Activated CD8-positive, alpha-beta memory T cell treated with anti-CD3 and anti-CD28 coated beads, Interleukin-2, amount 50 U/mL, for 24 hours (primary cell): ENCODE measurements around the gene ELP6.
A peak's percentile ranks its signal among the peaks of the same experiment; 100 is the strongest.
"Not testable (repeated sequence)": the region's sequence is repeated elsewhere in the genome, so short reads cannot be mapped to it uniquely, and the experiment has no call there.

Experiments used
- DNase-seq: peaks from one replicate; pipeline ENCODE4 v3.0.0-alpha.2; 2020; ENCODE audit errors: extremely low read depth

The ELP6 gene

DNA sequence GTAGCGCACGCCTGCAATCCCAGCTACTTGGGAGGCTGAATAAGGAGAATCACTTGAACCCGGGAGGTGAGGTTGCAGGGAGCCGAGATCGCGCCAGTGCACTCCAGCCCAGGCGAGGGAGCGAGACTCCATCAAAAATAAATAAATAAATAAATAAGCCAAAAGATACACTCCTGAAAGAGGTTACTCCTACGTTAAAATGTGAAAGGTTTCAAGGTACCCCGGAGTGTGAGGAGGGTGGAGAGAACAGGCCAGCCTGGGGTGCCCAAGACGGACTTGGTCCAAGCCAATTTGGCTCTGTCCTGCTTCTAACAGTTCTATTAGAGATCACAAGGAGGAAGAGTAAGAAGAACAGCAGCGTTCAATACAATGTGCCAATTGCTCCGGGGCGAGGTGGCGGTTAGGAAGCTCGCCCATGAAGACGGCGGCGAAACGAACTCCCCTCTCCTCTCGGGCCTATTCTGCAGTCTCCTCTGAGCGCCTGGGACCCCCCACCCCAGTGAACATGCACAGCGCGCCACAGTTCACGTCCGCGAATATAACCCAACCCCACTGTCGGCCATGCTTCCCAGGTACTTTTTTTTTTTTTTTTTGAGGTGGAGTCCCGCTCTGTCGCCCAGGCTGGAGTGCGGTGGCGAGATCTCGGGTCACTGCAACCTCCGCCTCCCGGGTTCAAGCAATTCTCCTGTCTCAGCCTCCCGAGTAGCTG, 942 bp downstream of the ELP6 start:
- DNase-seq, result no peak

DNA sequence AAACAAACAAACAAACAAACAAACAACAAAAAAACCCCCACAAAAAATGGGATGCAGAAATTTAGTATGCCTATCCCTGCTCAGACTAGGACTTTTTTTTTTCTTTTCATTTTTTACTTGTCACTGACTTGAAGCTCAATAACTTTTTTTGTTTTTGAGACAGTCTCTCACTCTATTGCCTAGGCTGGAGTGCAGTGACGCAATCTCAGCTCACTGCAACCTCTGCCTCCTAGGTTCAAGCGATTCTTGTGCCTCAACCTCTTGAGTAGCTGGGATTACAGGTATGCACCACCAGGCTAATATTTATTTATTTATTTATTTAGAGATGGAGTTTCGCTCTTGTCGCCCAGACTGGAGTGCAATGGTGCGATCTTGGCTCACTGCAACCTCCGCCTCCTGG, 8.2 kb downstream of the ELP6 start:
- not testable (repeated sequence) for DNase-seq

DNA sequence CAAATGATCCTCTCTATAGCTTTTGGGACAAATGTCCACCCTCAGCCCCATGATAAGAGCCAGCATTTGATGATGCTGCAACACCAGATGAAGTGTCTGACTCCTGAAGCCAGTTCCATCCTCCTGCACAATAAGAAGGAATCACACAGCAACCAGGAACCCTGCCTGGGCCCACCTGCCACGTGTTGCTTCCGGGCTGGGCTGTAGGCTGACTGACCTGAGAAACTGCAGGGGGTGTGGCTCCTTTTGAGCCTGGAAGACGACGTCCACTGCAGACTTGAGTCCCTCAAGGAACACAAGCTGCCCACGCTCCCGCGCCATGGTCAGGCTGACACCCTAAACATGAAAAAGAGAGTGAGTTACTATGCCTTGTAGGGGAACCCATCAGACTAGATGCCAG, 9.4 kb downstream of the ELP6 start:
- DNase-seq, result no peak

DNA sequence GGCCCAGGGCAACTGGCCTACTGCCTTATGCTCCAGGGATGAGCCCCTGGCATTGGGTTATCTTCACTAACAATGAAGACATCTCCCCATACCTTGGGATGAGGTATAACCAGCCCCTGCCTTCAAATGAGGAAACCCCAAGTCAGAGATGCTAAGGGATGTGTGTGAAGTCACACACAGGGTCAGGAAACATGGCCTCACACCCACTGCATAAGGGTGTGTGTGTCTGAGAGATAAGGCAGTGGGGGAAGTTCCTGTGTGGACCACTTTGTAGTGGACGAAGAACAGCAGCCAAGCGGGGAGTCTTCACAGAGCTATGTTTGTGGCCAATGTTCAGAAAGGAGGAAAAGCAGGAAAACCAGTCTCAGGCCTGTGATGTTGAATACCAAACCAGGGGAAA, 10.5 kb downstream of the ELP6 start:
- DNase-seq, result no peak

DNA sequence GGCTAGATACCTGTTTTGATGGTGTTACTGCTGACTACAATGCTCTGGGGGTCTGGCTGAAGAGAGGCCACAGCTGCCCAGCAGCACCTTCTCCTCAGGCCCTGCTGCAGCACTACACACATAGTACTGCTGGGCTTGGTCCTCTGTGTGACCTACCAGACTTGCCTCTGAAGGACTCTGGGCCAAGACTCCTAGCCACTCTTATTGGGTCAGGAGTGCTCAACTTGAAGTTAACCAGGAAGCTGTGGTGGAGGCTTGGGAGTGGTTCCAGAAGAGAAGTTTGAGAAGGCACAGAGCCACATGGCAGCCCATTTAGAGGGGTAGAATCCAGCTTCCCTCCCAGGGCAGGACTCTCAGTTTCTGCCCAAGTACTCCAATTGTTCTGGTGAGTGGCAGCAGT, 16.6 kb downstream of the ELP6 start:
- no peak for DNase-seq

DNA sequence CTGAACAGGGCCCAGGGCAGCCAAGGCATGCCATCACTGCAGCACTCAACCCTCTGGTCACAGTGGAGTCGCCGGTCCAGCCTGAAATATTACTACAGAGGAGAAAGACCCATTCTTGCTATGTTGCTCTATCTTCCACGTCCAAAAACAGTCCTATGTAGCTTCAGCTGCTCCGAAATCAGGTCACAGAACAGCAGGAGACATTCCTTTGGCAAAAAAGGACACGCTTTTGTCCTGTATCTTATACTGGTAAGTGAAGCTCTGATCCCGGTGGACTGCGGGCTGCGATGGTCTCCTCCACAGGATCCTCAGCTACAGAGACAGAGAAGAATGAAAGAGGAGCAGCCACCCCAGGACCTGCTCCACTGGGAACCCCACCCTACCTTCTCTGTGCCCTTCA, 17.6 kb downstream of the ELP6 start:
- no peak for DNase-seq

DNA sequence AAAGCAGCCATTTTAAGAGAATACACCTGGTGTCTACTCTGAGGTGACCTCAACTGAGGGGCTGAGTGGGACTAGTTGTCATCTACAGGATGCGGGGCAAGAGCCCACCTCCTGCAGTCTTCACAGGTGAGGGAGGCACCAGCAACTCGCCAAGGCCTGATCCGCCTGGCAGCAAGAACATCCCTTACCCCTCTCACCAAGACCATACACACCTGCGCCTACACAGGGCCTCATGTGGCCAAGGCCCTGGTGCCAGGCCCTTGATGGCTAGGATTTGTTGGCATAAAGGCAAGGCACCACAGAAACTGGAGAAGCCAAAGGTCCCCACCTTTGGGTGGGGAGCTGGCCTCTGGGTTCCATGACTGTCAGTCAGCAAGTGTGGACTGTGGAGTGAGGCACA, 18.4 kb downstream of the ELP6 start:
- no peak for DNase-seq

DNA sequence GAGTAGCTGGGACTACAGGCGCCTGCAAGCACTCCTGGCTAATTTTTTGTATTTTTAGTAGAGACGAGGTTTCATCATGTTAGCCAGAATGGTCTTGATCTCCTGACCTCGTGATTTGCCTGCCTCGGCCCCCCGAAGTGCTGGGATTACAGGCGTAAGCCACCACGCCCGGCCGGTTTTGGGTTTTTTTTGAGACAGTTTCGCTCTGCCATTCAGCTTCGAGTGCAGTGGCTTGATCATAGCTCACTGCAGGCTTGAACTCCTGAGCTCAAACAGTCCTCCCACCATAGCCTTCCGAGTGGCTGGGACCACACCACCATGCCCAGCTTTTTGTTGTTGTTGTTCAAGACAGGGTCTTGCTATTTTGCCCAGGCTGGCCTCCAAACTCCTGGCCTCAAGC, 21.7 kb downstream of the ELP6 start:
- DNase-seq, result no peak

DNA sequence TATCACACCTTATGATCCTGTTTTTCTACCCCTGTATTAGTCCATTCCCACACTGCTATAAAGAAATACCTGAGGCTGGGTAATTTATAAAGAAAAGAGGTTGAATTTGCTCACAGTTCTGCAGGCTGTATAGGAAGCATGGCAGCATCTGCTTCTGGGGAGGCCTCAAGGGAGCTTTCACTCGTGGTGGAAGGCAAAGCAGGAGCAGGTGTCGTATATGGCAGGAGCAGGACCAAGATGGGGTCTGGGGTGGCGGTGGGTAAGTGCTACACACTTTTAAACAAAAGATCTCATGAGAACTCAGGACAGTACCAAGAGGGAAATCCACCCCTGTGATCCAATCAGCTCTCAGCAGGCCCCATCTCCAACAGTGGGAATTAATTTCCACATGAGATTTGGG, 22.3 kb downstream of the ELP6 start:
- no peak for DNase-seq

DNA sequence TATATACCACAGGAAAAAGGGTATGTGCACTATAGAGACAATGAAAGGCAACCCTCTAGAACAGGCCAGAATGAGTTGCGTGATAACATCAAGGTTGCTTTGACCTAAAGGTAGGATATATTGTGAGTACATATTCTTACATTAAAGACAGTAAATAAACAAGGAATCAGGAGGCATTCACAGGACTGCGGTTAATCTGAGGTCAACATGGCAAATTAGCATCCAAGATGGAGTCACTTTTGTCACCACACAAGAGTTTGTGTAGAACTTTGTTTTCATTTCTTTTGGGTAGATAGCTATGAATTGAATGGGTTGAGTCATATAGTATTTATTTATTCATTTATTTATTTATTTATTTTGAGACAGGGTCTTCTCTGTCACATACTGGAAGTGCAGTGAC, 26.2 kb downstream of the ELP6 start:
- no peak for DNase-seq

DNA sequence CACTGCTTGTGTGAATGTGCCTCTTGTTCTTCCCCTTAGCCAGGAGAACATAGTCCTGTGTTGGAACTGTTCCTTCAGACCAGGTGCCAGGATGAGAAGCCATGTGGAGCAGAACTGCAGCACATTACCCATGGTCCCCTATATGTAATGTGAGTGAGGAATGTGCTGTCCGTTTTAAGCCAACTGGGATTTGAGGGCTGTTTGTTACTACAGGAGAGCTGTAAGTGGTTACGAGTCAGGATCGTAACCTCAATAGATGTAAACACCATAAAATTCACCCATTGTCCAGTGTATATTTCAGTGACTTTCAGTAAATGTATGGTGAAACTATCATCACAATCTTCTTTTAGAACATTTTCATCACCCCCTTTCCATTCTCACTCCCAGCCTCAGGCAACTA, 27.7 kb downstream of the ELP6 start:
- DNase-seq, result no peak

DNA sequence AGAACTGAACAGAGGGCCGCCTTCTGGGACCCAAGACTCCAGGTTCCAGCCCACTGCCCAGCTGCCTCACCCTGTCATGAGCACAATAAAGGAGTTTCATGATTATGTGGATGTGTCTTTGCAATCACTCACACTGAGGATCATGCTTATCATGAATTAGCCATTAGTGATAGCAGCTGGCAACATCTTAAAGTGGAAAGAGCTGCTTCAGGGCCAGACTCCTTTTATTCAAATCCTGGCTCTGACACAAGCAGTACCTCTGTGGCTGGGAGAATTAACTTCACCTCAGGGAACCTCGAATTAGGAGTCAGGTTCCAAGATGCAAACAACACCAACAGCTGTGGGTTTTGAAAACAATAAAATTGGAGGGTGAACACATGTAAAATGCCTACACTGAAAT, 31.1 kb downstream of the ELP6 start:
- DNase-seq, result no peak

DNA sequence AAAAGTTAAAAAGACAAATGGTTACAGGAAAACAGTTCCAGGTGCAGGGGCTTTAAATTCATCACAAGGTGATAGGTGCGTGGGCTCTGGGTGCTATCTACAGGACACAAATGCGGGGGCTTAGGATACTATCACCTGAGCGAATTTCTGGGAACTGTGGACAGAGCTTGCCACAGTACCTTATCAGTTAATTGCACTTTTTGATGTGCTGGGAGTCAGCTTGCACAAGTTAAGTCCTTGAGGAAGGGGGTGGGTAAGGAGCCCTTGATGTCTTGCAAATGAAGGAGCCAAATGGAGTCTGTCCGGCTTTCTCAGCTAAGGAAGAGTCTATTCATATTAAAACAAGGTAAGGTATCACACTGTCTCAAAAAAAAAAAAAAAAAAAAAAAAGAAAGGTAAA, 31.7 kb downstream of the ELP6 start:
- not testable (repeated sequence) for DNase-seq

DNA sequence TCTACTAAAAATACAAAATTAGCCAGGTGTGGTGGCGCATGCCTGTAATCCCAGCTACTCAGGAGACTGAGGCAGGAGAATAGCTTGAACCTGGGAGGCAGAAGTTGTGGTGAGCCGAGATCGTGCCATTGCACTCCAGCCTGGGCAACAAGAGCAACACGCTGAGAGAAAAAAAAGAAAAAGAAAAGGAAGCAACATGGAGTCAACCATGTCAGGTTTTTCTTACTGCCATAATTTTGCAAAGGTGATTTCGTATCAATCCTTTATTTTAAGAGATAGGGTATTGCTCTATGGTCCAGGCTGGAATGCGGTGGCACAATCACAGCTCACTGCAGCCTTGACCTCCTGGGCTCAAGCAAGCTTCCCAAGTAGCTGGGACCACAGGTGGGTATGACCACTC, 33.2 kb downstream of the ELP6 start:
- not testable (repeated sequence) for DNase-seq

DNA sequence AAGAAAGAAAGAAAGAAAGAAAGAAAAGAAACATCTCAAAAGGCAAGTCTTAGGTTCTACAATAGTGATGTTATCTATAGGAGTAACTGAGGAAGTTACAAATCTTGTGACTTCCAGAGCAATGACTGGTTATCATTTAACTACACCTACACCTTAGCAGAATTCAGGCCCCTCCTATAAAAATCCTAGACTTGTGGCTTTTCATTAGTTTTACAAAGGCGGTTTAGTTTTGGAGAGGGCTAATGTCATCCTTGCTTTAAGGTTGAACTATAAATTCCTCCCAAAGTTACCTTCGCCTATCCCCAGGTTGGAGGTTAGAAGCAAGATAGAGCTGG, 33.7 kb downstream of the ELP6 start:
- no peak for DNase-seq

DNA sequence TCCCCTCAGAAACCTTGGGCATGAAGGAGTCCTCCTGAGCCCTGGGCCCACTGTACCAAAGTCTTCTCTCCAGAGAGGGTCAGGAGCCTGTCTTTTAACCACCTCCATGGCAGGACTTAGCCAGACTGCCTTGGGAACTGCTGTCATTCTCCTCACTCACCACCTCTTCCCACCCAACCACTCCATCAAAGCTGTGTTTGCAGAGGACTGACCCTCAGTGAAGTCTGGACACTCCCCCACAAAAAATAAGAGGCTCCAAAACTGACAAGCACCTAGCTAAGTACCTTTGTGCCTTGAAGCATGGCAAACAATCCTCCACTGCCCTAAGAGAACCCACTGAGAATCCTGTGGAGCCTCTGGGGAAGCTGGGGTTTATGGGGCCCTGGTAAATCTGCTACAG, 35.5 kb downstream of the ELP6 start:
- DNase-seq, result no peak

DNA sequence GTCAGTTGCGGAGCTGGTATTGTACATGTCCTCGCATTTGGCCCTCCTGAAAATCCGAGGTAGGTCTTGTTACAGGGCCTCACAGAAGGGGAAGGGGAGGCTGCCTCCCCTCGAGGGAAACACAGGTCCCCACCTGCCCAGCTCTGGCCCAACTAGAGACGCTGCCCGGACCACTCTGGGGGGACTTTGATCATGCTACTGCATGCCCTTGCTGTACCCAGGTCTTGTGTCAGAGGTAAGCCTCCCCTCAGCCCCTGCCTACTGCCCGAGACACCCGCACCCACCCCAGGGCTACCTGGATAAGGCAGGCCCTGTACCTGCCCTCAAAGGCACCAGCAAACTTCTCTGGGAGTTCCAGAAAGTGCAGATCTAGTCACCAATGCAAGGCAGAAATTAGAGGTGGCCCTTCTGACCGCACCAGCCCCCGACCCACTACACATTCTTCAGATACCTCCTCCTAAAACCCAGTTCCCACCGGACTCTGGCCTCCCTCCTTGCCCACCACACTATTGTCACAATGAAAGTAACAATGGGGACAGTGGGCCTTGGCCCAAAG, 36.8 kb downstream of the ELP6 start:
- DNase-seq, result no peak

DNA sequence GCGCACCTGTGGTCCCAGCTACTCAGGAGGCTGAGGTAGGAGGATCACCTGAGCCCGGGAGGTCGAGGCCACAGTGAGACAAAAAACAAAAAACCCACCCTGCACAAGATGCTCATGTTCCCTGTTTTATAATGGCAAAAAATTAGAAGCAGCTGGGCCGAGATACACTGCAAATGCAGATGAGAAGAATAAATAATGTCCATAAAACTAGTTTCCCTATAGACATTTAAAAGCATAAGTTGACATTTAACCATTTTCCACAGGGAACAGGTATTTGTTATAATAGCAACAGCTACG, 37.2 kb downstream of the ELP6 start:
- DNase-seq, result no peak

DNA sequence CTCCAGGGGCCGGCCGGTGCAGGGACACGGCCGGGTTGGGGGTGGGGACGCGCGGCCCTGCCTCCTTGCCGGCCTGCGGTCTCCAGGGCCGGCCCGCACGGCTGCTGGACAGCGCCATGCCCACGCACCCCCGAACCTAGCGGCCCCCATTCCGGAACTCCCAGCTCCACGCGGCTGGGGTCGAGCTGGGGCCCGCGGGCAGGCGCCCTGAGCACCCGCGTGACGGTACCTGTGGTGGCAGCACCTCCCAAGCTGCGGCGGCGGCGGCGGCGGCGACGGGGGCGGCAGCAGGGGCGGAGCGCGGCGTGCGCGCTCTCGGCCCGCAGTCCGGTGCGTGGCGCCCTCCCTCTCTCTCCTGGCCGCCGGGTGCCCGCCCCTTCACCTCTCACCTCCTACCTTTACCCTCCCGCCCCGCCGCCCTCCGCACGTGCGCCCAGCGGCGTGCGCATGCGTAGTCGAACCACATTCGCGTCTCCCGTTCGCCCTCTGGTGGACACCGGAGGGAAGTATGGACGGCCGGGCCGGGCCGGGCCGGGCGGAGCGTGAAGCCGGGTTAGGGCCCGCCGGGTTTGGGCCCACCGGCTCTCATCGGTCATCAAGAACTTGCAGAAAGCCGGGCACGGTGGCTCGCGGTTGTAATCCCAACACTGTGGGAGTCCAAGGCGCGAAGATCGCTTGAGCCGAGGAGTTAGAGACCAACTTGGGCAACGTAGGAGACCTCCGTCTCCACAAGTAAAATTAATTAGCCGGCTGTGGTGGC, 37.8 kb downstream of the ELP6 start, which contains the start of gene SCAP:
Gene SCAP (minus strand): TSS at position 372 of the 760 bp plus-strand sequence. CDS start 32,948 bp downstream, outside the sequence.
- DNase-seq, result peak; percentile 84

DNA sequence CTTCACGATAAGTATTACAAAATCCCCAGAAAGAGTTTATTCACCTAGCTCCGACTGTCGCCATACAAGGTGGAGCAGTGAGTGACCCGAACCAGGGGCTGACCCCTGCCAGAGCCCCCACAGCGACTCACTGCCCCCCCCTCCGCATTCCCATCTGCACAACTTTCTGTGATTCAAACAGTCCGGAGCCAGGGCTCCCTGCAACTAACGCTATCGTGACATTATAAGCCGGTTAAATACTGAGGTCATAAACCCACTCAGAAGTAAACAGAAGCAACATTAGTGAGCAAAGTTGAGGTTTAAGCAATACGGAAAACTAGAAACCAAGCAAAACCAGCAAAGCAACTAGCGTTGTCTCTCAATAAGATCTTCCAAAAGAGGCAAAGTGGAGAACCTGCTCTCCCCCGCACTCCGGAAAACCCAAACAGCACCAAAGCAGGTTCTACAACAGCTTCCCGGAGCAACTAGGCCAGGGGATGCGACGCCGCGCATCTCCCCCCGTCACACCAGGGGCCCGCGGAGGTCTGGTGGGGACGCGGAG, 38.4 kb downstream of the ELP6 start:
- DNase-seq, result no peak

DNA sequence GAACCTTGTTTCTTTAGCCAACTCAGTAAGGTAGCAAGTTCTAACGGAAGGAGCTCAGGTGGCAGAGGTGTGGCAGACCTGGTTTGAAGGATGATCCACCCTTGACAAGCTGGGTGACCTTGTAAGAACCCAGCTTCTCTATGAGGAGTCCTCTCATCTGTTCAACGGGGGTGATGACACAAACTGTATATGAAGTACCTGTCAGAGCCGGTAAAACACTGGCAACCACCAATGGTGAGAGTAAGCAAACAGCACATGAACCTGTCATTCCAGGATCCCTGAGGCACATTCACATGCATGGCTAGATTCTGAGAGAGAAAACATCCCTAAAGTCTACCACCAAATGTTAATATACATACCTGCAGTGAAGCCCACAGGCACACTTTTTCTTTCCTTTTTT, 40.1 kb downstream of the ELP6 start:
- no peak for DNase-seq

DNA sequence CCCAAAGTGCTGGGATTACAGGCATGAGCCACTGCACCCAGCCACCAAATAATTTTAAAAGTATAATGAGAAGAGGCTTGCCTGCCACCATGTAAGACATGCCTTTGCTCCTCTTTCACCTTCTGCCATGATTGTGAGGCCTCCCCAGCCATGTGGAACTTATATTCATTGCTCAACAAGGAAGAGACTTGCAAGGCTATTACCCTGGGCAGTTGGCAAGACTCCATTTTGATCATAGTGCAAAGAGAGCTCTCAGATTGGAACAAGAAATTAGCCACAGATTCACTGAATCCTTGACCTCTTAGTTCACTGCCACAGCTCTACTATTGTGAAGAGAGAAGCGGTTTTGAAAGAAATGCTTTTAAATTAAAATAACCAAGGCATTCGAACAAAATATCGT, 43.9 kb downstream of the ELP6 start:
- DNase-seq, result no peak

DNA sequence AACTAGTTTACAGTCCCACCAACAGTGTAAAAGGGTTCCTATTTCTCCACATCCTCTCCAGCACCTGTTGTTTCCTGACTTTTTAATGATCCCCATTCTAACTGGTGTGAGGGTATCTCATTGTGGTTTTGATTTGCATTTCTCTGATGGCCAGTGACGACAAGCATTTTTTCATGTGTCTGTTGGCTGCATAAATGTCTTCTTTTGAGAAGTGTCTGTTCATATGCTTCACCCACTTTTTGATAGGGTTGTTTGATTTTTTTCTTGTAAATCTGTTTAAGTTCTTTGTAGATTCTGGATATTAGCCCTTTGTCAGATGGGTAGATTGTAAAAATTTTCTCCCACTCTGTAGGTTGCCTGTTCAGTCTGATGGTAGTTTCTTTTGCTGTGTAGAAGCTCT, 45.2 kb downstream of the ELP6 start:
- DNase-seq, result not testable (repeated sequence)
